Gastroesophageal sphincter (tissue), 3 donors: ENCODE data around the gene TMEM121B.

Experiments
- POLR2A ChIP-seq, 2 donors: fragments of 450-650 bp; IDR thresholded peaks; one replicate each; pipeline ENCODE4 v1.6.1; 2017; ENCODE audit warnings: antibody characterized with exemption in 2 of 2, mild to moderate bottlenecking in 2 of 2, moderate library complexity in 1 of 2
- TF ChIP-seq, protein P1 (sequence below), 4 experiments: fragments of 200-600 bp in 2 of 4; fragments of 450-650 bp in 2 of 4; sonication (generic) in 1 of 4; IDR thresholded peaks; one replicate each; pipeline ENCODE4 v1.5.1; 2017 to 2019; ENCODE audit warnings: antibody characterized with exemption in 4 of 4, mild to moderate bottlenecking in 2 of 4, moderate library complexity in 2 of 4

DNA sequence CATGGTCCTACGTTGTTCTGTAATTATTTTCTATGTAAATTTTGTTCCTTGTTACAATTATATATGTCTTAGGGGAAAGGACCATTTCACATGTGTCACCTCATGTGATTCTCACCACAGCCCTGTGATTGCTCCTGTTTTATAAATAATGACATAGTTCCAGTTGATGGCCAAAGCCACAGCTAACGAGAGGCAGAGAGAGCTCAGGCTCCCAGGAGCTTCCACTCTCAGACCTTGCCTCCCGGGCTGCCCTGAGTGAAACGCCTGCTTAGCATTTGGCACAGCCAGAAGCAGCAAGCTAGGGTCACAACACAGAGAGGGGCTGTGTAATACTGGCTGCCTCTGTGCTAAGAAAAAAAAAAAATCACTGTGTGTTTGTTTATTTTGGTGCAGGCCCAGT, 5.9 kb downstream of the TMEM121B start:
- no peak for TF ChIP-seq POLR2A (IDR thresholded peaks at IDR 0.05)
- TF ChIP-seq, protein P1, sequence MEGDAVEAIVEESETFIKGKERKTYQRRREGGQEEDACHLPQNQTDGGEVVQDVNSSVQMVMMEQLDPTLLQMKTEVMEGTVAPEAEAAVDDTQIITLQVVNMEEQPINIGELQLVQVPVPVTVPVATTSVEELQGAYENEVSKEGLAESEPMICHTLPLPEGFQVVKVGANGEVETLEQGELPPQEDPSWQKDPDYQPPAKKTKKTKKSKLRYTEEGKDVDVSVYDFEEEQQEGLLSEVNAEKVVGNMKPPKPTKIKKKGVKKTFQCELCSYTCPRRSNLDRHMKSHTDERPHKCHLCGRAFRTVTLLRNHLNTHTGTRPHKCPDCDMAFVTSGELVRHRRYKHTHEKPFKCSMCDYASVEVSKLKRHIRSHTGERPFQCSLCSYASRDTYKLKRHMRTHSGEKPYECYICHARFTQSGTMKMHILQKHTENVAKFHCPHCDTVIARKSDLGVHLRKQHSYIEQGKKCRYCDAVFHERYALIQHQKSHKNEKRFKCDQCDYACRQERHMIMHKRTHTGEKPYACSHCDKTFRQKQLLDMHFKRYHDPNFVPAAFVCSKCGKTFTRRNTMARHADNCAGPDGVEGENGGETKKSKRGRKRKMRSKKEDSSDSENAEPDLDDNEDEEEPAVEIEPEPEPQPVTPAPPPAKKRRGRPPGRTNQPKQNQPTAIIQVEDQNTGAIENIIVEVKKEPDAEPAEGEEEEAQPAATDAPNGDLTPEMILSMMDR (IDR thresholded peaks at IDR 0.05) = no peak
